SK-N-SH treated with all-trans-retinoic acid at 6 μM for 48 hours (cell line): ENCODE measurements around the gene TAF1B.

Experiments
- ISL1 ChIP-seq: fragments of 250-450 bp; sonication (Bioruptor Pico); IDR thresholded peaks from 2 replicates; pipeline ENCODE4 v2.1.2; 2022; ENCODE audit warnings: mild to moderate bottlenecking, moderate library complexity
- OSR1 ChIP-seq: fragments of 250-450 bp; sonication (Bioruptor Pico); IDR thresholded peaks from 2 replicates; pipeline ENCODE4 v1.8.0; 2022; ENCODE audit warnings: moderate library complexity, mild to moderate bottlenecking, inconsistent platforms
- PPARA ChIP-seq: fragments of 250-450 bp; sonication (Bioruptor Pico); IDR thresholded peaks from 2 replicates; pipeline ENCODE4 v1.5.0; 2020; ENCODE audit warnings: mild to moderate bottlenecking, borderline replicate concordance
- RARB ChIP-seq: fragments of 250-450 bp; sonication (Bioruptor Pico); IDR thresholded peaks from 2 replicates; pipeline ENCODE4 v1.8.0; 2021; ENCODE audit warnings: mild to moderate bottlenecking, moderate library complexity
- TOX ChIP-seq: fragments of 250-450 bp; sonication (Bioruptor Pico); IDR thresholded peaks from 2 replicates; pipeline ENCODE4 v1.8.0; 2021; ENCODE audit warnings: mild to moderate bottlenecking, moderate library complexity, borderline replicate concordance
- ZFP3 ChIP-seq: fragments of 250-450 bp; sonication (Bioruptor Pico); IDR thresholded peaks from 2 replicates; pipeline ENCODE4 v1.5.0; 2020; ENCODE audit warnings: mild to moderate bottlenecking, moderate library complexity
- TF ChIP-seq, protein P1 (sequence below): fragments of 250-450 bp; sonication (Bioruptor Pico); IDR thresholded peaks from 2 replicates; pipeline ENCODE4 v1.8.0; 2021; ENCODE audit warnings: low read depth, mild to moderate bottlenecking, moderate library complexity, borderline replicate concordance

GRCh38 chr2:9912468-9912867 is 69.2 kb downstream of the TAF1B start:
- no peak for TF ChIP-seq ISL1 (CRISPR knock-in tag)
- TF ChIP-seq, protein P1, sequence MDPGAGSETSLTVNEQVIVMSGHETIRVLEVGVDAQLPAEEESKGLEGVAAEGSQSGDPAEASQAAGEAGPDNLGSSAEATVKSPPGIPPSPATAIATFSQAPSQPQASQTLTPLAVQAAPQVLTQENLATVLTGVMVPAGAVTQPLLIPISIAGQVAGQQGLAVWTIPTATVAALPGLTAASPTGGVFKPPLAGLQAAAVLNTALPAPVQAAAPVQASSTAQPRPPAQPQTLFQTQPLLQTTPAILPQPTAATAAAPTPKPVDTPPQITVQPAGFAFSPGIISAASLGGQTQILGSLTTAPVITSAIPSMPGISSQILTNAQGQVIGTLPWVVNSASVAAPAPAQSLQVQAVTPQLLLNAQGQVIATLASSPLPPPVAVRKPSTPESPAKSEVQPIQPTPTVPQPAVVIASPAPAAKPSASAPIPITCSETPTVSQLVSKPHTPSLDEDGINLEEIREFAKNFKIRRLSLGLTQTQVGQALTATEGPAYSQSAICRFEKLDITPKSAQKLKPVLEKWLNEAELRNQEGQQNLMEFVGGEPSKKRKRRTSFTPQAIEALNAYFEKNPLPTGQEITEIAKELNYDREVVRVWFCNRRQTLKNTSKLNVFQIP (CRISPR knock-in tag): no peak
- no peak for TF ChIP-seq OSR1 (CRISPR knock-in tag)
- no peak for TF ChIP-seq ZFP3 (CRISPR knock-in tag)
- no peak for TF ChIP-seq RARB (CRISPR knock-in tag)
- no peak for TF ChIP-seq TOX (CRISPR knock-in tag)
- no peak for TF ChIP-seq PPARA
